ENCODE results near the gene QSOX1.
"Not testable (repeated sequence)": the region's sequence is repeated elsewhere in the genome, so short reads cannot be mapped to it uniquely, and the experiment has no call there.

Gene QSOX1

DNA sequence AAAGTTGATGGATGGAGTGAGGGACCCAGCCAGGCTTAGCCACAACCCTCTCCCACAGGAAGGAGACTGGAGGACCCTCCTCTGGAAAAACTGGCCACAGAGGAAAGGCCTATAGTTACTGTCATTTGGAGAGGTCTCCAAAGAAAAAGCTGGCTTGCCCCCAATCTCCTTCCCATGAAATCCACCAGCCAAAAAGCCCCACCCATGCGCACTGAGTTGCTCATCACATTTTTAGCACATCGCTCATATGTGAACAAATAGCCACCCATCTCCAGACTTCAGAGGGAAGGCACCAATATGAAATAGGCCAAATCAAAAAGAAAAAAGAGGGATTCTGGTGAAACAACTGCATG lies 36.9 kb upstream of the QSOX1 start:
- H3K4me3 ChIP-seq (replicated peaks; ENCODE audit: low read depth, low read length): no peak overlapping the region
- TF ChIP-seq, protein P1, sequence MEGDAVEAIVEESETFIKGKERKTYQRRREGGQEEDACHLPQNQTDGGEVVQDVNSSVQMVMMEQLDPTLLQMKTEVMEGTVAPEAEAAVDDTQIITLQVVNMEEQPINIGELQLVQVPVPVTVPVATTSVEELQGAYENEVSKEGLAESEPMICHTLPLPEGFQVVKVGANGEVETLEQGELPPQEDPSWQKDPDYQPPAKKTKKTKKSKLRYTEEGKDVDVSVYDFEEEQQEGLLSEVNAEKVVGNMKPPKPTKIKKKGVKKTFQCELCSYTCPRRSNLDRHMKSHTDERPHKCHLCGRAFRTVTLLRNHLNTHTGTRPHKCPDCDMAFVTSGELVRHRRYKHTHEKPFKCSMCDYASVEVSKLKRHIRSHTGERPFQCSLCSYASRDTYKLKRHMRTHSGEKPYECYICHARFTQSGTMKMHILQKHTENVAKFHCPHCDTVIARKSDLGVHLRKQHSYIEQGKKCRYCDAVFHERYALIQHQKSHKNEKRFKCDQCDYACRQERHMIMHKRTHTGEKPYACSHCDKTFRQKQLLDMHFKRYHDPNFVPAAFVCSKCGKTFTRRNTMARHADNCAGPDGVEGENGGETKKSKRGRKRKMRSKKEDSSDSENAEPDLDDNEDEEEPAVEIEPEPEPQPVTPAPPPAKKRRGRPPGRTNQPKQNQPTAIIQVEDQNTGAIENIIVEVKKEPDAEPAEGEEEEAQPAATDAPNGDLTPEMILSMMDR (IDR thresholded peaks at IDR 0.05; ENCODE audit: low read depth, low read length, missing control alignments): no peak
- DNase-seq (ENCODE audit: extremely low read depth, low read depth): no peak

DNA sequence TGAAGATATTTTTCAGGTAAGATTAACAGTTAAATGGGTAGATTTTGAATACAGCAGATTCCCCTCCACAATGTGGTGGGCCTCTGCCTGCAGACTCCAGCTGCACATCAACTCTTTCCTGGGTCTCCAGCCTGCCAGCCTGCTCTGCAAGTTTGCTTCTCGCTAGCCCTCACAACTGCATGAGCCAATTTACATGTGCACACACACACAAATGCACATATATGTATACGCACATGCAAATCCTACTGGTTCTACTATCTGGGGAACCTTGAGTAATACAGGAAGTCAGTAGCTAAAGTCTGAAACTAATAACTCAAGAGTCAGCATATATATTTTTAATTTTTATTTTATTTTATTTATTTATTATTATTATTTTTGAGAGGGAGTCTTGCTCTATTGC lies 34.8 kb upstream of the QSOX1 start:
- DNase-seq (ENCODE audit: extremely low read depth, low read depth): no peak
- TF ChIP-seq, protein P1 (IDR thresholded peaks at IDR 0.05; ENCODE audit: low read depth, low read length, missing control alignments): no peak
- H3K4me3 ChIP-seq (replicated peaks; ENCODE audit: low read depth, low read length): no peak overlapping the region

DNA sequence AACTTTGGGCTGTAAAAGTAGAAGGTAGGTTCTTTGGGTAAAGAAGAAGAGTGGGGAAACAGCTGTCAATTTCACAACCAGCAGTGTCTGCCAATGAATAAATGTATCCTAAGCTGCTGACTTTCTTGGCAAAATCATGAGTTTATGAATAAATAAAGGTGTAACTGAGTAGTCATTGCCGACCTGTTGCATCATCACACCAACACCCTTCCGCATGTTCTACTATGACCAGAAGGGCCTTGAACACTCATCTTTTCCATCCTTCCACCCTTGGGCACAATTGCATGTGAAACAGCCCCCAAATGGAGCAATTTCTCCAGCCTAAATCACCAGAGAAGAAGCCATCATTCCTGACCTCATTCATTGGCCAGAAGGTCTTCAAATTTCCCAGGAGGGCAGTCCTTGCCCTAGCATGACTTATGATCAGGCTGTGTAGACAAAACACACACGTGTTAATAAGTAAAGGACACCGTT lies 31.2 kb upstream of the QSOX1 start:
- DNase-seq (ENCODE audit: extremely low read depth, low read depth): no peak

DNA sequence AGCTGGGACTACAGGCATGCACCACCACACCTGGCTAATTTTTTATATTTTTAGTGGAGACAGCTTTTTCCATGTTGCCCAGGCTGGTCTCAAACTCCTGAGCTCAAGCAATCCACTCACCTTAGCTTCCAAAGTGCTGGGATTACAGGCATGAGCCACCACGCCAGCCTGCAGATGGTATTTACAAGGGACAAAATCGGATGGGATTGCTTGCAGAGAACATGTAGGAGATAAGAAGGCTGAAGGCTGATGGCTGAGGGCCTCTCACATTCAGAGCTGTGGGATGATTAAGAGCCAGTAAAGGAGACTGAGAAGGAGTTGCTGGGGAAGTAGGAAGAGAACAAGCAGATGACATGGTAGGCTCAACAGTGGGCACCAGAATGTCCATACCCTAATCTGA lies 24.0 kb upstream of the QSOX1 start:
- no peak for DNase-seq (ENCODE audit: extremely low read depth, low read depth)
- H3K4me3 ChIP-seq (replicated peaks; ENCODE audit: low read depth, low read length): no peak overlapping the region
- TF ChIP-seq, protein P1 (IDR thresholded peaks at IDR 0.05; ENCODE audit: low read depth, low read length, missing control alignments): no peak

More for the DNA sequence above, 31.2 kb upstream of the QSOX1 start:
- TF ChIP-seq, protein P1 (IDR thresholded peaks at IDR 0.05; ENCODE audit: low read depth, low read length, missing control alignments): no peak
- H3K4me3 ChIP-seq (replicated peaks; ENCODE audit: low read depth, low read length): no peak overlapping the region

DNA sequence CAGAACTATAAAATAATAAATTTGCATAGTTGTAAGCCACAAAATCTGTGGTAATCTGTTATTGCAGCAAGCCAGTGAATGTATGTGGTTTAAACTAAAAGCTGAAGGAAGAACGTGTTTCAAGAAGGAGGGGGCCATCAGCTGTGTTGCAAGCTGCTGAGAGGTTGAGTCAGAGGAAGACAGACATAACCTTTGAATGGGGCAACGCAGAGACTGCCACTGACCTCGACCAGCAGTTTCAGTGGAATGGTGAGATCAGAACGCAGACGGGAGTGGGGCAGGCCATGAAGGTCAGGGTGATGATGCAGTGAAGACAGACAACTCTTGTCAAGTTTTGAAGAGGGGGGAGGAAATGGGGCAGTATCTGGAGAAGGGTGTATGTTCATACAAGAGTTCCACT lies 23.2 kb upstream of the QSOX1 start:
- H3K4me3 ChIP-seq (replicated peaks; ENCODE audit: low read depth, low read length): no peak overlapping the region
- TF ChIP-seq, protein P1 (IDR thresholded peaks at IDR 0.05; ENCODE audit: low read depth, low read length, missing control alignments): no peak
- no peak for DNase-seq (ENCODE audit: extremely low read depth, low read depth)

DNA sequence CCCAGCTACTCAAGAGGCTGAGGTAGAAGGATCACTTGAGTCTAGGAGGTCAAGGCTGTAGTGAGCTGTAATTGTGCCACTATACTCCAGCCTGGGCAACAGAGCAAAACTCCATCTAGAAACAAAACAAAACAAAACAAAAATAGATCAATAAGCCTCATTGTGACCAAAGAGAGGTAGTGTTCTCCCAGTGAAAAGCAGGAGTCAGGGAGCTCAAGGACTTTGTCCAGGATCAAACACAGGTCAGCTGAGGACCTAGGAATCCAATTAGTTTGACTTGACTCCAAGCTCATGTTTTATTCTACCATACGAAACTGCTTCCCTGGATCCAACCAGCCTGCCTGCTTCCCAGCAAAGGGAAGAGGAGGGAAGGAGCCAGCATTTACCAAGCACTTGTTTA lies 21.5 kb upstream of the QSOX1 start:
- no peak overlapping the region for H3K4me3 ChIP-seq (replicated peaks; ENCODE audit: low read depth, low read length)
- no peak for DNase-seq (ENCODE audit: extremely low read depth, low read depth)
- TF ChIP-seq, protein P1 (IDR thresholded peaks at IDR 0.05; ENCODE audit: low read depth, low read length, missing control alignments): no peak

DNA sequence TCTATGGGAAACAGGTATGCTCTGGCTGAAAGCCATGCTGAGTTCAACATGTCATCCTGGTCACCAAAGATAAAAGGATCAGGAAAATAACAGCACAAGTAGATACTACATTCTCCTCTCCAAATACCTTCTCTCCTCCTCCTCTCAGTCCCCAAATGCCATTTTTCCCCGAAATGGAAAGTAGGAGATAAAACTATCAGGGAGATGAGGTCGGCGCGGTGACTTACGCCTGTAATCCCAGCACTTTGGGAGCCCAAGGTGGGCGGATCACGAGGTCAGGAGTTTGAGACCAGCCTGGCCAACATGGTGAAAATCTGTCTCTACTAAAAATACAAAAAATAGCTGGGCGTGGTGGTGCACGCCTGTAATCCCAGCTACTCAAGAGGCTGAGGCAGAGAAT lies 21.0 kb upstream of the QSOX1 start:
- not testable (repeated sequence) for H3K4me3 ChIP-seq (replicated peaks; ENCODE audit: low read depth, low read length); DNase-seq (ENCODE audit: extremely low read depth, low read depth)

All from HFF-Myc (cell line).